Activated CD4-positive, alpha-beta T cell treated with anti-CD3 and anti-CD28 coated beads, Interleukin-2, amount 10 ng/mL, durations not matched to agents 24 days and 14 days (primary cell): ENCODE measurements around the gene PCYT2. TPM values are rescaled to one million over a fixed set of nuclear protein-coding genes. Genes with fewer than 3 reads are reported as not detected.

Experiments
- DNase-seq: peaks from one replicate; pipeline ENCODE4 v3.0.0; 2022
- H3K27ac Mint-ChIP-seq: one replicate; pipeline ENCODE4 v1.8.0; 2022; ENCODE audit warnings: mild to moderate bottlenecking, mixed read lengths
- H3K27me3 Mint-ChIP-seq: one replicate; pipeline ENCODE4 v1.8.0; 2022; ENCODE audit warnings: mixed read lengths
- H3K36me3 Mint-ChIP-seq: one replicate; pipeline ENCODE4 v1.8.0; 2022; ENCODE audit warnings: low read depth, mild to moderate bottlenecking, mixed read lengths
- H3K4me1 Mint-ChIP-seq: one replicate; pipeline ENCODE4 v1.8.0; 2021; ENCODE audit warnings: mixed read lengths
- H3K4me3 Mint-ChIP-seq: one replicate; pipeline ENCODE4 v1.8.0; 2022; ENCODE audit warnings: mild to moderate bottlenecking, moderate library complexity, mixed read lengths
- H3K9me3 Mint-ChIP-seq: one replicate; pipeline ENCODE4 v1.8.0; 2021; ENCODE audit warnings: mixed read lengths
- intact Hi-C: fragments of 100-400 bp; cut with micrococcal nuclease; formaldehyde crosslinking; loops from one replicate; pipeline ENCODE4 v1.15.1; 2023
- total RNA-seq: library from RNA; stranded (reverse); gene quantifications from 2 replicates; pipeline ENCODE4 v1.2.3, GENCODE V29; 2022

Gene PCYT2
- total RNA-seq, 1 donor from 2014 or later = 46.5 TPM

GRCh38 chr17:81952792-81953228 lies 41.6 kb upstream of the PCYT2 start:
- intact Hi-C loops = loop anchor here (10.0 kb wide), 1 partner anchor 202 kb away; no protein-coding TSS in a partner anchor
- Mint-ChIP-seq H3K4me3 (no peak overlapping the region), H3K9me3 (no peaks in the 10 kb centered on the region), H3K36me3 (no peaks in the 10 kb centered on the region), H3K27me3 (peaks cover 13% of the 10 kb centered on the region), H3K27ac (no peak overlapping the region), H3K4me1 (no peaks in the 10 kb centered on the region)
- no peak for DNase-seq

- no peaks in the 10 kb centered on the region for H3K9me3 Mint-ChIP-seq
- H3K4me3 Mint-ChIP-seq = no peak overlapping the region
- peaks cover 9% of the 10 kb centered on the region for H3K27me3 Mint-ChIP-seq
- intact Hi-C loops = loop anchor here (10.0 kb wide), 1 partner anchor 203 kb away; no protein-coding TSS in a partner anchor
- DNase-seq = no peak
- no peaks in the 10 kb centered on the region for H3K4me1 Mint-ChIP-seq
- H3K36me3 Mint-ChIP-seq = no peaks in the 10 kb centered on the region
- H3K27ac Mint-ChIP-seq = no peak overlapping the region
These were observed 40.8 kb upstream of the PCYT2 start for GRCh38 chr17:81951785-81952684.

- Mint-ChIP-seq H3K27me3 (peaks cover 9% of the 10 kb centered on the region), H3K36me3 (no peaks in the 10 kb centered on the region), H3K4me3 (no peak overlapping the region), H3K27ac (no peak overlapping the region), H3K9me3 (no peaks in the 10 kb centered on the region), H3K4me1 (no peaks in the 10 kb centered on the region)
- no peak for DNase-seq
- intact Hi-C loops = loop anchor here (10.0 kb wide), 1 partner anchor 204 kb away; no protein-coding TSS in a partner anchor
These were observed 39.3 kb upstream of the PCYT2 start for GRCh38 chr17:81950501-81950900.

- intact Hi-C loops = no loop called here
- H3K27ac Mint-ChIP-seq = no peak overlapping the region
- no peaks in the 10 kb centered on the region for H3K4me1 Mint-ChIP-seq
- no peak for DNase-seq
- no peaks in the 10 kb centered on the region for H3K36me3 Mint-ChIP-seq
- no peak overlapping the region for H3K4me3 Mint-ChIP-seq
- peaks cover 9% of the 10 kb centered on the region for H3K27me3 Mint-ChIP-seq
- no peaks in the 10 kb centered on the region for H3K9me3 Mint-ChIP-seq
These were observed 37.6 kb upstream of the PCYT2 start for GRCh38 chr17:81948635-81949378.

- Mint-ChIP-seq H3K36me3 (no peaks in the 10 kb centered on the region), H3K4me3 (no peak within 1 kb of the TSS), H3K4me1 (no peaks in the 10 kb centered on the region), H3K9me3 (no peaks in the 10 kb centered on the region), H3K27ac (no peak within 1 kb of the TSS), H3K27me3 (peaks cover 9% of the 10 kb centered on the region)
- DNase-seq = no peak
- intact Hi-C loops = no loop called here
These were observed 36.0 kb upstream of the PCYT2 start, which contains the start of gene MYADML2 for GRCh38 chr17:81947189-81947588. MYADML2 (minus strand) TSS chr17:81947233; CDS start chr17:81941741, 5,492 bp downstream.

- no peak for DNase-seq
- H3K27me3 Mint-ChIP-seq = no peaks in the 10 kb centered on the region
- no peak overlapping the region for H3K4me3 Mint-ChIP-seq
- no peaks in the 10 kb centered on the region for H3K36me3 Mint-ChIP-seq
- H3K4me1 Mint-ChIP-seq = no peaks in the 10 kb centered on the region
- intact Hi-C loops = no loop called here
- H3K9me3 Mint-ChIP-seq = no peaks in the 10 kb centered on the region
- no peak overlapping the region for H3K27ac Mint-ChIP-seq
These were observed 33.7 kb upstream of the PCYT2 start for GRCh38 chr17:81944858-81945257.

- intact Hi-C loops = no loop called here
- Mint-ChIP-seq H3K36me3 (no peaks in the 10 kb centered on the region), H3K4me1 (peaks cover 5% of the 10 kb centered on the region), H3K27ac (no peak overlapping the region), H3K27me3 (no peaks in the 10 kb centered on the region), H3K4me3 (no peak overlapping the region), H3K9me3 (no peaks in the 10 kb centered on the region)
- DNase-seq = no peak
These were observed 31.0 kb upstream of the PCYT2 start for GRCh38 chr17:81942167-81942553.

- intact Hi-C loops = no loop called here
- Mint-ChIP-seq H3K9me3 (no peaks in the 10 kb centered on the region), H3K27me3 (no peaks in the 10 kb centered on the region), H3K4me3 (no peak overlapping the region), H3K4me1 (peaks cover 6% of the 10 kb centered on the region), H3K27ac (no peak overlapping the region), H3K36me3 (no peaks in the 10 kb centered on the region)
- peak; percentile 58 for DNase-seq
These were observed 30.4 kb upstream of the PCYT2 start for GRCh38 chr17:81941484-81942166.

- peak; percentile 55 for DNase-seq
- Mint-ChIP-seq H3K4me3 (no peak overlapping the region), H3K9me3 (no peaks in the 10 kb centered on the region), H3K4me1 (peaks cover 9% of the 10 kb centered on the region), H3K36me3 (peaks cover 2% of the 10 kb centered on the region), H3K27ac (no peak overlapping the region), H3K27me3 (no peaks in the 10 kb centered on the region)
- intact Hi-C loops = no loop called here
These were observed 29.6 kb upstream of the PCYT2 start for GRCh38 chr17:81940538-81941483.

- Mint-ChIP-seq H3K9me3 (no peaks in the 10 kb centered on the region), H3K27me3 (no peaks in the 10 kb centered on the region), H3K27ac (no peak overlapping the region), H3K4me3 (no peak overlapping the region), H3K4me1 (peaks cover 12% of the 10 kb centered on the region), H3K36me3 (peaks cover 5% of the 10 kb centered on the region)
- no peak for DNase-seq
- intact Hi-C loops = no loop called here
These were observed 28.7 kb upstream of the PCYT2 start for GRCh38 chr17:81939881-81940385.

- no peak for DNase-seq
- Mint-ChIP-seq H3K36me3 (peaks cover 7% of the 10 kb centered on the region), H3K4me3 (no peak overlapping the region), H3K27me3 (no peaks in the 10 kb centered on the region), H3K9me3 (no peaks in the 10 kb centered on the region), H3K4me1 (peaks cover 12% of the 10 kb centered on the region), H3K27ac (no peak overlapping the region)
- intact Hi-C loops = no loop called here
These were observed 28.0 kb upstream of the PCYT2 start for GRCh38 chr17:81939218-81939617.

- Mint-ChIP-seq H3K4me3 (peak overlapping the region; percentile 90), H3K27me3 (peaks cover 2% of the 10 kb centered on the region), H3K9me3 (no peaks in the 10 kb centered on the region), H3K27ac (peak overlapping the region; percentile 40), H3K4me1 (peaks cover 18% of the 10 kb centered on the region), H3K36me3 (peaks cover 18% of the 10 kb centered on the region)
- intact Hi-C loops = loop anchor here (2.0 kb wide), 1 partner anchor 87 kb away; the partner anchor contains the start of genes CENPX and LRRC45
- no peak for DNase-seq
These were observed 24.5 kb upstream of the PCYT2 start for GRCh38 chr17:81935709-81936084.
